Activated naive CD4-positive, alpha-beta T cell treated with anti-CD3 and anti-CD28 coated beads, Interleukin-2, amount 10 ng/mL, durations not matched to agents 7 days and 5 days (primary cell): ENCODE results near the gene DDX28.
A peak's percentile ranks its signal among the peaks of the same experiment; 100 is the strongest.
"Not testable (repeated sequence)": the region's sequence is repeated elsewhere in the genome, so short reads cannot be mapped to it uniquely, and the experiment has no call there.

Source experiments
- CTCF ChIA-PET: fragments of 350-600 bp; sonication (Branson Sonifier 250); formaldehyde crosslinking; loops from one replicate; lab custom pipeline; 2021; ENCODE audit warnings: antibody characterized with exemption; lab: Charles Lee
- DNase-seq: peaks from one replicate; pipeline ENCODE4 v3.0.0-alpha.2; 2020
- H3K27ac Mint-ChIP-seq: one replicate; pipeline ENCODE4 v1.8.0; 2021; ENCODE audit warnings: mild to moderate bottlenecking, moderate library complexity, mixed read lengths
- H3K27me3 Mint-ChIP-seq: one replicate; pipeline ENCODE4 v1.8.0; 2021; ENCODE audit warnings: mild to moderate bottlenecking, mixed read lengths
- H3K36me3 Mint-ChIP-seq: one replicate; pipeline ENCODE4 v1.8.0; 2021; ENCODE audit warnings: mixed read lengths
- H3K4me1 Mint-ChIP-seq: one replicate; pipeline ENCODE4 v1.8.0; 2021; ENCODE audit warnings: mixed read lengths
- H3K4me3 Mint-ChIP-seq: one replicate; pipeline ENCODE4 v1.8.0; 2021; ENCODE audit warnings: mild to moderate bottlenecking, moderate library complexity, mixed read lengths
- H3K9me3 Mint-ChIP-seq: one replicate; pipeline ENCODE4 v1.8.0; 2021; ENCODE audit warnings: mixed read lengths

The DDX28 gene

GRCh38 chr16:67979955-67980678, 42.9 kb downstream of the DDX28 start, which contains the start of gene DPEP3:
TSS of gene DPEP3 (minus strand) at chr16:67980499. CDS start at chr16:67980380, 119 bp downstream.
- Mint-ChIP-seq H3K27me3 (peaks cover 40% of the 10 kb centered on the region), H3K9me3 (no peaks in the 10 kb centered on the region), H3K4me3 (no peak within 1 kb of the TSS), H3K4me1 (peaks cover 26% of the 10 kb centered on the region), H3K27ac (no peak within 1 kb of the TSS), H3K36me3 (no peaks in the 10 kb centered on the region)
- no peak for DNase-seq
- CTCF ChIA-PET: interaction anchor here (0.8 to 2.1 kb wide), 7 partner anchors 10 to 159 kb away, joined by 3 to 8 read pairs (median 3); no protein-coding TSS in a partner anchor

- peaks cover 52% of the 10 kb centered on the region for H3K27me3 Mint-ChIP-seq
- H3K9me3 Mint-ChIP-seq: no peaks in the 10 kb centered on the region
- H3K27ac Mint-ChIP-seq: no peak overlapping the region
- no peak overlapping the region for H3K4me3 Mint-ChIP-seq
- no peaks in the 10 kb centered on the region for H3K36me3 Mint-ChIP-seq
- peaks cover under 1% of the 10 kb centered on the region for H3K4me1 Mint-ChIP-seq
- no peak for DNase-seq
- CTCF ChIA-PET: interaction anchor here (0.9 to 1.4 kb wide), 2 partner anchors 8 to 16 kb away, joined by 3 read pairs; no protein-coding TSS in a partner anchor
Observed at GRCh38 chr16:67977469-67978227, 45.4 kb downstream of the DDX28 start.

- H3K4me3 Mint-ChIP-seq: no peak overlapping the region
- H3K36me3 Mint-ChIP-seq: no peaks in the 10 kb centered on the region
- DNase-seq: no peak
- H3K9me3 Mint-ChIP-seq: no peaks in the 10 kb centered on the region
- CTCF ChIA-PET: interaction anchor here (1.4 kb wide), 1 partner anchor 8 kb away, joined by 3 read pairs; no protein-coding TSS in a partner anchor
- H3K4me1 Mint-ChIP-seq: no peaks in the 10 kb centered on the region
- H3K27me3 Mint-ChIP-seq: peaks cover 59% of the 10 kb centered on the region
- no peak overlapping the region for H3K27ac Mint-ChIP-seq
Observed at GRCh38 chr16:67977005-67977404, 46.0 kb downstream of the DDX28 start.

- no peak overlapping the region for H3K4me3 Mint-ChIP-seq
- H3K4me1 Mint-ChIP-seq: no peaks in the 10 kb centered on the region
- DNase-seq: no peak
- CTCF ChIA-PET: no interaction called here
- no peaks in the 10 kb centered on the region for H3K36me3 Mint-ChIP-seq
- no peaks in the 10 kb centered on the region for H3K9me3 Mint-ChIP-seq
- H3K27ac Mint-ChIP-seq: peak overlapping the region; percentile 45
- H3K27me3 Mint-ChIP-seq: peaks cover 64% of the 10 kb centered on the region
Observed at GRCh38 chr16:67976205-67976604, 46.8 kb downstream of the DDX28 start.

- H3K4me1 Mint-ChIP-seq: no peaks in the 10 kb centered on the region
- no peak overlapping the region for H3K4me3 Mint-ChIP-seq
- no peak for DNase-seq
- peaks cover 71% of the 10 kb centered on the region for H3K27me3 Mint-ChIP-seq
- no peak overlapping the region for H3K27ac Mint-ChIP-seq
- CTCF ChIA-PET: interaction anchor here (1.1 kb wide), 1 partner anchor 66 kb away, joined by 6 read pairs; no protein-coding TSS in a partner anchor
- H3K36me3 Mint-ChIP-seq: no peaks in the 10 kb centered on the region
- no peaks in the 10 kb centered on the region for H3K9me3 Mint-ChIP-seq
Observed at GRCh38 chr16:67975321-67976105, 47.5 kb downstream of the DDX28 start.

- H3K27ac Mint-ChIP-seq, H3K4me3 Mint-ChIP-seq, H3K9me3 Mint-ChIP-seq, H3K36me3 Mint-ChIP-seq, CTCF ChIA-PET, DNase-seq: not testable (repeated sequence)
- Mint-ChIP-seq H3K4me1 (peaks cover 15% of the 10 kb centered on the region), H3K27me3 (peaks cover 53% of the 10 kb centered on the region)
Observed at GRCh38 chr16:67972285-67972684, 50.7 kb downstream of the DDX28 start.

GRCh38 chr16:67971111-67971510, 51.9 kb downstream of the DDX28 start:
- Mint-ChIP-seq H3K4me1 (peaks cover 27% of the 10 kb centered on the region), H3K27ac (no peak overlapping the region), H3K36me3 (no peaks in the 10 kb centered on the region), H3K9me3 (no peaks in the 10 kb centered on the region), H3K27me3 (peaks cover 41% of the 10 kb centered on the region), H3K4me3 (peak overlapping the region; percentile 26)
- CTCF ChIA-PET: no interaction called here
- DNase-seq: no peak
